Tongue (tissue), 2 donors: Measurements from ENCODE around the gene SLC12A9. TPM values are rescaled to one million over a fixed set of nuclear protein-coding genes. Genes with fewer than 3 reads are reported as not detected.
"Not testable (repeated sequence)": the region's sequence is repeated elsewhere in the genome, so short reads cannot be mapped to it uniquely, and the experiment has no call there.

Source experiments
- DNase-seq: peaks from one replicate; pipeline ENCODE4 v3.0.0-alpha.2; 2015
- total RNA-seq: library from RNA; depleted of rRNA; stranded (reverse); fragments of >200 nt; gene quantifications from one replicate; pipeline ENCODE4 v1.2.3, GENCODE V29; 2014

The SLC12A9 gene
- total RNA-seq, 1 donor from 2014 or later, result 14.2 TPM

GRCh38 chr7:100826514-100827329 is 25.8 kb upstream of the SLC12A9 start:
- DNase-seq, result peak; percentile 40

GRCh38 chr7:100827330-100828226 is 24.9 kb upstream of the SLC12A9 start, which contains the start of gene EPHB4:
Gene EPHB4, minus strand, starts transcription at chr7:100827523. Its CDS starts 493 bp downstream, at chr7:100827030.
- peak; percentile 98 for DNase-seq

GRCh38 chr7:100829150-100829716 is 23.3 kb upstream of the SLC12A9 start:
- peak; percentile 2 for DNase-seq

GRCh38 chr7:100830396-100830795 is 22.1 kb upstream of the SLC12A9 start:
- no peak for DNase-seq

- no peak for DNase-seq
These were observed 20.3 kb upstream of the SLC12A9 start for GRCh38 chr7:100832281-100832633.

GRCh38 chr7:100835903-100836811 is 16.4 kb upstream of the SLC12A9 start:
- peak; percentile 64 for DNase-seq

GRCh38 chr7:100836812-100837098 is 15.8 kb upstream of the SLC12A9 start:
- no peak for DNase-seq

- peak; percentile 97 for DNase-seq
These were observed 15.2 kb upstream of the SLC12A9 start for GRCh38 chr7:100837099-100837836.

- DNase-seq, result no peak
These were observed 13.2 kb upstream of the SLC12A9 start for GRCh38 chr7:100839361-100839760.

GRCh38 chr7:100840470-100841100 is 11.9 kb upstream of the SLC12A9 start:
- no peak for DNase-seq

GRCh38 chr7:100847360-100847759 is 5.2 kb upstream of the SLC12A9 start:
- no peak for DNase-seq

- DNase-seq, result no peak
These were observed 1.8 kb downstream of the SLC12A9 start for GRCh38 chr7:100854146-100854895.

- DNase-seq, result not testable (repeated sequence)
These were observed 2.4 kb downstream of the SLC12A9 start for GRCh38 chr7:100854899-100855298.

GRCh38 chr7:100855515-100855914 is 3.0 kb downstream of the SLC12A9 start:
- no peak for DNase-seq

- no peak for DNase-seq
These were observed 4.4 kb downstream of the SLC12A9 start for GRCh38 chr7:100856871-100857282.

GRCh38 chr7:100859856-100860255 is 7.3 kb downstream of the SLC12A9 start:
- no peak for DNase-seq

- no peak for DNase-seq
These were observed 8.4 kb downstream of the SLC12A9 start for GRCh38 chr7:100860702-100861615.

- DNase-seq, result no peak
These were observed 9.1 kb downstream of the SLC12A9 start for GRCh38 chr7:100861616-100861985.
